PC-3 (cell line): ENCODE data around the gene SYT13.

Experiments used
- CTCF ChIP-seq: fragments of 300-600 bp; sonication (generic); conservative IDR thresholded peaks from 2 replicates; pipeline ENCODE4 v1.5.1; 2017; ENCODE audit warnings: antibody characterized with exemption, low read depth, mild to moderate bottlenecking, low read length
- EZH2 ChIP-seq: fragments of 300-600 bp; sonication (generic); IDR thresholded peaks from one replicate; pipeline ENCODE4 v1.6.1; 2017; ENCODE audit warnings: antibody characterized with exemption, mild to moderate bottlenecking, low read length; ENCODE audit not compliant: unreplicated experiment

- TF ChIP-seq CTCF = no peak
- no peak for TF ChIP-seq EZH2
Measured at GRCh38 chr11:45285250-45285828, 802 bp downstream of the SYT13 start.
